VCaP (cell line): ENCODE data around the gene KDM2B.

Experiments used
- H3K27ac ChIP-seq: fragments of 450-650 bp; 2 replicates; pipeline ENCODE4 v1.5.1; 2017
- TF ChIP-seq, protein P1 (sequence below): fragments of 450-650 bp; conservative IDR thresholded peaks from 2 replicates; pipeline ENCODE4 v1.5.1; 2017; ENCODE audit warnings: mild to moderate bottlenecking, moderate library complexity

Gene KDM2B

DNA sequence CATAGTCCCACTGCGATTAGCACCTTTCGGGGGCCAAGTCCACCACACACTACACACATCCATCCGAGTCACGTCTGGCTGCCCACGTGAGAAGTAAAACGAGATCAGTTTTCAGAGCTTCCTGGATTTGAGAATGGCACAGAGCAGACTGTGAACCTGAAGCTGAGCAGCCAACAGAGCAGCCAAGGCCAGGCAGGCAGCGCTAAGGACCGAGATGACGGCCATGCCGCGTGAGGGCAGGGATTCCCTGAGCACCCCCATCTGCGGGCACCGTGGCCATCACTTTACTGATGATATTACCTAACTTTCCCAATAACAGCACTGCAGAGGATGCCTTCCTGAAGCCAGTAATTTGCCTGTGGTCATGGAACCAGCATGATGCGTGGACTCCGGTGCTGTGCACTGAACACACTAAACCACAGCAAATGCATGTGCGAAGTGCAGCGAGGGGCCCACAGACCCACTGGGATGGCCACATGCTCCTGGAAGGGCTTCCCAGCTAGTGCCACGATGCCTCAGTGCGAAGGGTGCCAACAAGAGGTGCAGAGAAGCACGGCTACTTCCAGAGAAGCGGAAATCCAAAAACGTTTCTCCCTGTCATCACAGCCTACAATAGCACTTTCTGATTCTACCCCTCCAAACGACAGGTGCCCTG is 124.9 kb downstream of the KDM2B start:
- TF ChIP-seq, protein P1, sequence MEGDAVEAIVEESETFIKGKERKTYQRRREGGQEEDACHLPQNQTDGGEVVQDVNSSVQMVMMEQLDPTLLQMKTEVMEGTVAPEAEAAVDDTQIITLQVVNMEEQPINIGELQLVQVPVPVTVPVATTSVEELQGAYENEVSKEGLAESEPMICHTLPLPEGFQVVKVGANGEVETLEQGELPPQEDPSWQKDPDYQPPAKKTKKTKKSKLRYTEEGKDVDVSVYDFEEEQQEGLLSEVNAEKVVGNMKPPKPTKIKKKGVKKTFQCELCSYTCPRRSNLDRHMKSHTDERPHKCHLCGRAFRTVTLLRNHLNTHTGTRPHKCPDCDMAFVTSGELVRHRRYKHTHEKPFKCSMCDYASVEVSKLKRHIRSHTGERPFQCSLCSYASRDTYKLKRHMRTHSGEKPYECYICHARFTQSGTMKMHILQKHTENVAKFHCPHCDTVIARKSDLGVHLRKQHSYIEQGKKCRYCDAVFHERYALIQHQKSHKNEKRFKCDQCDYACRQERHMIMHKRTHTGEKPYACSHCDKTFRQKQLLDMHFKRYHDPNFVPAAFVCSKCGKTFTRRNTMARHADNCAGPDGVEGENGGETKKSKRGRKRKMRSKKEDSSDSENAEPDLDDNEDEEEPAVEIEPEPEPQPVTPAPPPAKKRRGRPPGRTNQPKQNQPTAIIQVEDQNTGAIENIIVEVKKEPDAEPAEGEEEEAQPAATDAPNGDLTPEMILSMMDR, result no peak
- no peak overlapping the region for H3K27ac ChIP-seq

DNA sequence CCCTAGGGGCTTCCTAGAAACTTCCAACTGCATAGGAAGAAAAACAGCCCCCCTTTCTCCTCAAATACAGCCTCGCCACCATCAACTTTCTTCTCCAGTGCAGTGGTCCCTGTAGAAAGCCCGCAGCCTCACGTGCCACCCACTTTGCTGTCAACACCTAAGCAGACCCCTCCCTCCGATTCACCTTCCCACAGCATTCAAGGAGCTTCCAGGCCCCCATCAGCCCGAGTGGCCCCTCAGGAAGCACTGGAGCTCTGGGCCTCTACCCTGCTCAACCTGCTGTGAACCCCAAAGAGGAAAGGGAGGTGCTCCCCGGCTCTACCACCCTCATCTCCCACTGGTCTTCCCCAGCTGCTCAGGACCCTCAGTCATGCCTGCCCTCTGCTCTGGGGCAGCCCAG is 125.9 kb downstream of the KDM2B start:
- TF ChIP-seq, protein P1, result no peak
- H3K27ac ChIP-seq, result no peak overlapping the region

DNA sequence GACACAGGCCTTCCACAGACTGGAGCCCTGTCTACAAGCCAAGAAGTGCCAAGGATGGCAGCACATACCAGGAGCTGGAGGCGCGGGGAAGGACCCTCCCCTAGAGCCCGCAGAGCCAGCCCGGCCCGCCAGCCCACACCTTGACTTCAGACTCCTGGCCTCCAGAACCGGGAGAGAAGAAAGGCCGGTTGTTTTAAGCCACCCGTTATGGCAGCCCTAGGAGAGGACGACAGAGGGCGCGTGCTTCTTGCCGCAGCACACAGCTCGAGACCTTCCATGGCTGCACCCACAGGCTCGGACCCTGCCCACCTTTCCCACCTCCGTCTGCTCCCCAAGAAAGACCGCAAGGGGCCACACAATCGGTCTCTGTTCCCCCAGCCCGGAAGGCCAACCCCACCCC is 127.2 kb downstream of the KDM2B start:
- H3K27ac ChIP-seq, result no peak overlapping the region

DNA sequence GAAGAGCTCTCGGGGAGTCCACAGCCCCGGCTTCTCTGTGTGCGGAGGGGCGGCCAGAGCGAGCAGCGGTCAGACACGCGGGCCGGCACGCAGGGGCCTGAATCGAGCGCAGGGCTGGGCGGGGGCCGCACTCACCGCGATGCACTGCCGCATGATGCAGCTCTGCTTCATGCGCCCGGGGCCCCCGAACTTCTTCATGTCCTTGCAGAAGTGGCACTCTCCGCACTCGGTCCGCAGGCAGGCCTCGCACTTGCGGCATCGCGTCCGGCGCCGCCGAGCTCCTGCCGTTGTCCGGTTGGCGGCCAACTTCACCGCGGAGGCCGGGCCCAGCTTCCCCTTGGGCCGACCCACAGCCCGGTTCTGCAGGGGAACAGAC is 127.8 kb downstream of the KDM2B start:
- TF ChIP-seq, protein P1, result no peak
- H3K27ac ChIP-seq, result no peak overlapping the region

More for the DNA sequence above, 127.2 kb downstream of the KDM2B start:
- TF ChIP-seq, protein P1, result no peak

DNA sequence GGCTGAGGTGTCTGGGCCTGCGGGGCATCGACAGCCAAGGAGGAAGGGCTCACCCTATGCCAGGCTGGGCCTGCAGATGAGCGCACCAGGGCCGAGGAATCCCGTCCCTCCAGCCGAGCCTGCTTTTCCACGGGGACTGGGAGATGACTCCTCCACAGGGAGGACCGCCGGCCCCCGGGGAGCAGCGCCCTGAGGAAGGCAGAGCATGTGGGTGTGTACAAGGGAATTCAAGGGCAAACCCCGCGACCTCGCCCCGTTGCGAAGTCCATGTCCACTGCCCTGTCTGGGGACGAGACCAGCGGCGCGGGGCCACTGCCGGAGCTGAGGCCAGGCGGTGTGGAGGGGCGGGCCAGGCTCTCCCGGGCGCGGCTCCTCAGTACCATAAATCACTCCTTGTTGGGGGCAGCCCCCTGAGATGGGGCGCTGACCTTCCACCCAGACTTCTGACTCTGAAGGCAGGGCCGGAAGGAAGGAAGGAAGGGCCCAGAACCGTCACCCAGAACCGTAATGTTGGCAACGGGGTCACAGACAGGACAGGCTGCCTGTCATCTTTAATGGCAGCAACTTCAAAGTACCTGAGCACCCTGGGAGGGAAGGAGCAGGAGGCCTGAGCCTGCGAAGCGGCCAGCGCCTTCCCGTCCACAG is 128.4 kb downstream of the KDM2B start:
- H3K27ac ChIP-seq, result no peak overlapping the region
- TF ChIP-seq, protein P1, result no peak

DNA sequence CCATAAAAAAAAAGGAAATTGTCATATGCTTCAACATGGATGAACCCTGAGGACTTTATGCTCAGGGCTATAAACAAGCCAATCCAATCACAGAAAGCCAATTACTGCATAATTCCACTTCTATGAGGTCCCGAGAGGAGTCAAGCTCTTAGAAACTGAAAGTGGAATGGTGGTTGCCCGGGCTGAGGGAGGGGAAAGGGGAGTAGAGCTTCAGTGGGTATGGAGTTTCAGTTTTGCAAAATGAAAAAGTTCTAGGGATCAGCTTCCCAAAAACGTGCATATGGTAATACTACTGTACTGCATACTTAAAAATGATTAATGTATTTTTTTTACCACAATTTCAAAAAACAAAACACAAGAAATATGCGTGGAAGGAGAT is 128.9 kb downstream of the KDM2B start:
- TF ChIP-seq, protein P1, result no peak
- H3K27ac ChIP-seq, result no peak overlapping the region

DNA sequence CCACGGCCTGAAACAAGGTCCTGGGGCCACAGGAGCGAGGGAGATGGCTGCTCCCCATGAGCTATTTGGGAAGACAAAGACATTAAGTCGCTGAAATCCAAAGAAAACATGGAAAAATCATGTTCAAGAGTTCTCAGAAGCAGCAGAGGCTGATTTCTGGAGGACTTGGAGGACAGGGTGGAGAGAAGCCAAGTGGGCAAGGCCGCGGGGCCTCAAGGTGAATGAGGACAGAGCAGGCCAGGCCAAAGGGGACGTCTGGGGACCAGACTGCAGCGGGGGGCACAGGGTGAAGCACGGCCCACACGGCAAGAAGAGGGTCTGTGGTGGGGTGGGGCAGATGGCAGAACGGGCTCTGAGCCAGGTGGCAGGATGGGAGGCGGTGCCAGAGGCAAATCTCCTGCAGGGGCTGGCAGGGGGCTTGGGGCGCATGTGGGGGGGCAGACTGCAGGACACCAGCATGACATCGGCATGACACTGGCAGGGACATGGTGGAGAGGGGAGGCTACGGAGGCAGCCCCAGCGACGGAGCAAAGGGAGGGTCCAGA is 132.0 kb downstream of the KDM2B start:
- TF ChIP-seq, protein P1, result no peak
- H3K27ac ChIP-seq, result no peak overlapping the region
